ENCODE results near the gene HEPH.
"Not testable (repeated sequence)": the region's sequence is repeated elsewhere in the genome, so short reads cannot be mapped to it uniquely, and the experiment has no call there.

Gene HEPH, protein sequence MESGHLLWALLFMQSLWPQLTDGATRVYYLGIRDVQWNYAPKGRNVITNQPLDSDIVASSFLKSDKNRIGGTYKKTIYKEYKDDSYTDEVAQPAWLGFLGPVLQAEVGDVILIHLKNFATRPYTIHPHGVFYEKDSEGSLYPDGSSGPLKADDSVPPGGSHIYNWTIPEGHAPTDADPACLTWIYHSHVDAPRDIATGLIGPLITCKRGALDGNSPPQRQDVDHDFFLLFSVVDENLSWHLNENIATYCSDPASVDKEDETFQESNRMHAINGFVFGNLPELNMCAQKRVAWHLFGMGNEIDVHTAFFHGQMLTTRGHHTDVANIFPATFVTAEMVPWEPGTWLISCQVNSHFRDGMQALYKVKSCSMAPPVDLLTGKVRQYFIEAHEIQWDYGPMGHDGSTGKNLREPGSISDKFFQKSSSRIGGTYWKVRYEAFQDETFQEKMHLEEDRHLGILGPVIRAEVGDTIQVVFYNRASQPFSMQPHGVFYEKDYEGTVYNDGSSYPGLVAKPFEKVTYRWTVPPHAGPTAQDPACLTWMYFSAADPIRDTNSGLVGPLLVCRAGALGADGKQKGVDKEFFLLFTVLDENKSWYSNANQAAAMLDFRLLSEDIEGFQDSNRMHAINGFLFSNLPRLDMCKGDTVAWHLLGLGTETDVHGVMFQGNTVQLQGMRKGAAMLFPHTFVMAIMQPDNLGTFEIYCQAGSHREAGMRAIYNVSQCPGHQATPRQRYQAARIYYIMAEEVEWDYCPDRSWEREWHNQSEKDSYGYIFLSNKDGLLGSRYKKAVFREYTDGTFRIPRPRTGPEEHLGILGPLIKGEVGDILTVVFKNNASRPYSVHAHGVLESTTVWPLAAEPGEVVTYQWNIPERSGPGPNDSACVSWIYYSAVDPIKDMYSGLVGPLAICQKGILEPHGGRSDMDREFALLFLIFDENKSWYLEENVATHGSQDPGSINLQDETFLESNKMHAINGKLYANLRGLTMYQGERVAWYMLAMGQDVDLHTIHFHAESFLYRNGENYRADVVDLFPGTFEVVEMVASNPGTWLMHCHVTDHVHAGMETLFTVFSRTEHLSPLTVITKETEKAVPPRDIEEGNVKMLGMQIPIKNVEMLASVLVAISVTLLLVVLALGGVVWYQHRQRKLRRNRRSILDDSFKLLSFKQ

DNA sequence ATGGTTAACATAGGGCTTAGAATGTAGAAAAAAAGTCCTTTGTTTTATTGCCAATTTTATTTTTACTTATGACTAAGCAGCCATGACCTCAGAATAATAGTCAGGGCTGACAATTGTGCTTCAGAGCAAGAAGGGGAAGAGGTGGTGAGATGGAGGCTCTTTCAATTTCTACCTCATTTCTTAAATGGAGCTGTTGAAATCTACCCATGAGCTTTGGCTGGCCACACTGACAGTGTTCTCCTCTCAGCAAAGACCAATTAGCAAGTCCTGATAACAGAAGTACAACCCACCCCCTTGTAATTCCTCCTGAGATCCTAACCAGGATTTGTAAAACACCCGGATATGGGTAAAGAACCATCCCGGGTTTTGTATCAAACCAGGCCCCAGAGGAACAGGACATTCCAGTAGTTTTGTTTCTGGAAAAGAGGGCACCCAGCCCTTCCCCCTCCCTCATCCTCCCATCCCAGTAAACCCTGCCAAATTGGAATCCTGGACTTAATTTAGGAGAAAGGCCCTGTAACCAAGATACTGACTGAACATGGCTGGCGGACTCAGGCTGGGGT is at the start of gene HEPH:
Gene HEPH, plus strand, starts transcription at position 399 of the 563 bp plus-strand sequence. CDS start 6,324 bp downstream, outside the sequence.
- no peak for DNase-seq

DNA sequence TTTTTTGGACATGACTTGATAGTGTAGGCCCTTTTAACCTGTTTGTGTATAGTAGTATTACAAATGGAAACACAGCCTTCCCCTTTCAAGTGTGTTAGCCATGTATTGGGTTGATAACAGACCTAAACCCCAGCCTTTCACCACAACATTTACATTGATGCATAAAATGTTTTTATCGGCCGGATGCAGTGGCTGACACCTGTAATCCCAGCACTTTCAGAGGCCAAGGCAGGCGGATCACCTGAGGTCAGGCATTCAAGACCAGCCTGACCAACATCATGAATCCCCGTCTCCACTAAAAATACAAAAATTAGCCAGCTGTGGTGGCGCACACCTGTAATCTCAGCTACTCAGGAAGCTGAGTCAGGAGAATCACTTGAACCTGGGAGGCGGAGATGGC is 45.3 kb upstream of the HEPH start:
- DNase-seq: not testable (repeated sequence)

DNA sequence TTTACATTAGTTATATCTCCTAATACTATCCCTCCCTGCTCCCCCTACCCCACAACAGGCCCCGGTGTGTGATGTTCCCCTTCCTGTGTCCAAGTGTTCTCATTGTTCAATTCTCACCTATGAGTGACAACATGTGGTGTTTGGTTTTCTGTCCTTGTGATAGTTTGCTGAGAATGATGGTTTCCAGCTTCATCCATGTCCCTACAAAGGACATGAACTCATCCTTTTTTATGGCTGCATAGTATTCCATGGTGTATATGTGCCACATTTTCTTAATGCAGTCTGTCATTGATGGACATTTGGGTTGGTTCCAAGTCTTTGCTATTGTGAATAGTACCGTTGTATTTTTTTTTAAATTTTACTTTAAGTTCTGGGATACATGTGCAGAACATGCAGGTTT is 42.7 kb upstream of the HEPH start:
- not testable (repeated sequence) for DNase-seq

DNA sequence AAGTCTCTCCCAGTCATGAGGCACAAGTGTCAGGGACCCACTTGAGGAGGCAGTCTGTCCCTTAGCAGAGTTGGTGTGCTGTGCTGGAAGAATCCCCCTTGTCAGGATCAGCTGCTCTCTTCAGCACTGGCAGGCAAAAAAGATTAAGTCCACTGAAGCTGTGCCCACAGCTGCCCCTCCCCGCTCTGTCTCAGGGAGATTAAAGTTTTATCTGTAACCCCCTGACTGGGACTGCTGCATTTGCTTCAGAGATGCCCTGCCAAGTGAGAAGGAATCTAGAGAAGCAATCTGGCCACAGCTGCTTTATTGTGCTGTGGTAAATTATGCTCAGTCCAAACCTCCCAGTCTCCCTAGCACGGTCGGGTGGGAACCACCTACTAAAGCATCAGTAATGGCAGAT is 37.4 kb upstream of the HEPH start:
- DNase-seq: no peak

DNA sequence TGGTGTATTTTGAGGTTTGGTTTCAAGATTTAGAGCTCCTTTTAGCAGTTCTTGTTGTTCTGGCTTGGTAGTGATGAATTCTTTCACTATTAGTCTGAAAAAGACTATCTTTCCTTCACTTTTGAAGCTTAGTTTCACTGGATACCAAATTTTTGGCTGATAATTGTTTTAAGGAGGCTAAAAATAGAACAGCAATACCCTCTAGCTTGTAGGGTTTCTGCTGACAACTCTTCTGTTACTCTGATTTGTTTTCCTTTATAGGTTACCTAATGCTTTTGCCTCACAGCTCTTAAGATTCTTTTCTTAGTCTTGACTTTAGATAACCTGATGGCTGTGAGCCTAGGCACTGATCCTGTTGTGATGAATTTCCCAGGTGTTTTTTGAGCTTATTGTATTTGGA is 33.6 kb upstream of the HEPH start:
- DNase-seq: no peak

DNA sequence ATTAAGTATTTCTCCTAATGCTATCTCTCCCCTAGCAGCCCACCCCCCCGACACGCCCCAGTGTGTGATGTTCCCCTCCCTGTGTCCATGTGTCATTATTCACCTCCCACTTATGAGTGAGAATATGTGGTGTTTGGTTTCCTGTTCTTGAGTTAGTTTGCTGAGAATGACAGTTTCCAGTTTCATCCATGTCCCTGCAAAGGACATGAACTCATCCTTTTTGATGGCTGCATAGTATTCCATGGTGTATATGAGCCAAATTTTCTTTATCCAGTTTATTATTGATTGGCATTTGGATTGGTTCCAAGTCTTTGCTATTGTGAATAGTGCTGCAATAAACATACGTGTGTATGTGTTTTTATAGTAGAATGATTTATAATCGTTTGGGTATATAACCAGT is 28.8 kb upstream of the HEPH start:
- DNase-seq: not testable (repeated sequence)

DNA sequence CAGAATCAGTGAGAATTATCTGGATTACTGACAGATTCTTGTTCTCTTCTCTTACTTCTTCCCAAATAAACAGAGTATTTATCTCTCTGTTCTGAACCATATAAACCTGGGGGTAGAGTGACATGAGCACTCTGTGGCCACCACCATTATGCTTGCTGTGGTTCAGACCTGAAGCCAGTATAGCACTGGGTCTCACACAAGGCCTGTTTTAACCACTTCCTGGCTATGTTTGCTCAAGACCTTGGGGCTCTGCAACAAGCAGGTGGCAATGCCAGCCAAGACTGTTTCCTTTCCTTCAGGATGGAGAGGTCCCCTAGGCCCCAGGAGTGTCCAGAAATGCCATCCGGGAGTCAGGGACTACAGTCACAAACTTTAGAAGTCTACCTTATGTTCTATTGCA is 21.7 kb upstream of the HEPH start:
- peak; percentile 1 for DNase-seq

DNA sequence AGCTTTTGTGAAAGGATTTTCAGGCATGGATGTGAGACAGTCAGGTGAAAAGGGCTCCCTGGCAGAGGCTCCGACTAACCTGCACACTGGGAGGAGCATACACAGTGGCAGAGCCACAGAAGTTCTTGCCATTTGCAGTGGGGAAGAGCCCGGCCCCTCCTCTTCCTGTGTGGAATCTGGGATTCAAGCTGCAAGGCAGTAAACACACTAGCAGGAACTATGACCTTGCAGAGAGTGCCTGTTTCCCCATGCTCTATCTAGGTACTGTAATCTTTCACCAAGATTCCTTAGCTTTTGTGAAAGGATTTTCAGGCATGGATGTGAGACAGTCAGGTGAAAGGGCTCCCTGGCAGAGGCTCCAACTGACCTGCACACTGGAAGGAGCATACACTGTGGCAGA is 19.8 kb upstream of the HEPH start:
- DNase-seq: no peak

DNA sequence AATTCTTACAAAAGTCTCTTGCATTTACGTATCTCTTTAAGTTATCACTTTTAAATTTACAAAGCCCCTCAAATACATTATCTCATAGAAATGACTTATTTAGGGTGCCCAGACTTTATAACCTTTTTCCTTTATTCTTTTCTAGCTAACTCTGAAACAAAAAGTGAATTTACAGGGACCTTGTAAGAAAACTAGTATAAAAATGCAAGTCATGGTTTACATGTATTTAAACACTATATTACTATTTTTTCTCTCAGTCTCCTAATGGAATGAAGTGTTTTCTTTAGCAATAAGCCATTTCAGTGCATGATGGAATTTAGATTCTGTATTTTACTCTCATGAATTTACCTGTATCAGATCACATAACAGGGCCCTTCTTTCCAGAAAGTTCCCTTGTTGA is 14.5 kb upstream of the HEPH start:
- no peak for DNase-seq

DNA sequence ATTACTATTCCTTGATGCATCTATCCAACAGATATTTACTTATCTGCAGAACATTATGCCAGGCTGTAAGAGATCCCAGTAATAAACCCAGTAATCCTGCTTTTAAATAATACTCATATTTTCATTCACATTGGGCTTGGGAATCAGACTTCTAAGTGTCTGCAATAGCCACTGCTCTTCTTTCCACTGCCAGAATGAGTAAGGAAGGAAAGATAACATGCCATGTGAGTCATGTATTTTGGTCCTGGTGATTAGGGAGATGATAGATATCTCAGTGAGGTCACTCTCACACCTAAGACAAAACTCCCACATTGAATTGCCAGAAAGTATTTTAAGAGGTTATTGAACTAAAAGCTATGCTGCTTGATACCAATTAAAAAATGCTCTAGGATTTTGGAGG is 13.9 kb upstream of the HEPH start:
- DNase-seq: no peak

DNA sequence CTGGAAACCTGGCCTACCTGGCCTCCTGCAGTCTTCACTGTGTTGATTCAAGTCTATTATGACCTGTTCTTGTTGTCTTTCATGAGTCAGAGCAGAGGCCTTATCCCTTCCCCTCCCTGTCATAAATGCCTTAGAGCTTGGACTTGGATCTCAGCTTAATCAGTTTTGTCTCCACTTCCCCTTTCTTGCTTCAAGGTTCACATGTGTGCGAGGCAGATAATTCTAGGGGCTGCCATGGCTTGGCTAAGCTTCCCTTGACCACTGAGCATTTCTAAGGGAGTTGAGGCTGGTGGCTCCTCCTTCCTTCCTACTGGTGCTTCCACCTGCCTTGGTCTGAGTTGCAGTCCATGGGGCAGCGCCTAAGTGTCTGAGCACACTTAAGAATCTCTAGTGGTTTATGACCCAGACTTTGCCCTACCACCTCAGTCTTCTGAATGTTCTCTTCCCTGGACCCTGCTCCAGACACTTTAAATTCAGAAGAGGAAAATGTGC is 1.7 kb upstream of the HEPH start:
- DNase-seq: peak; percentile 2

DNA sequence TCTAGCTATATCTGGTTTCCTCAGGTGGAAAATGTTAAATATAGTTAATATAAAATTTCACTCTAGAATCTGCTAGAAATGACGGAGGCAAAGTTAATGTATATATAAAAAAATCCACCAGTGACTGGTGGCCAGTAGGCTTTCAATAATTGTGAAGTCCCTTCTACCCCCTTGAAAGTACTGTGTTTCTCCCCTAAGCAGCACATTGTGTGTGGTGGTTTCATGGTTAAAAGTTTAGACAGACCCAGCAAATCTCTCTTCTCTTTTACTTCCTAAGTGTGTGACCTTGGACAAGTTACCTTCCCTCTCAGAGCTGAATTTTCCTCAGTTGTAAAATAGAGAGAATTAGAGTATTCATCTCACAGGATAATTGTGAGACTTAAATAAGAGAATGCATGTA is 600 bp upstream of the HEPH start:
- no peak for DNase-seq

DNA sequence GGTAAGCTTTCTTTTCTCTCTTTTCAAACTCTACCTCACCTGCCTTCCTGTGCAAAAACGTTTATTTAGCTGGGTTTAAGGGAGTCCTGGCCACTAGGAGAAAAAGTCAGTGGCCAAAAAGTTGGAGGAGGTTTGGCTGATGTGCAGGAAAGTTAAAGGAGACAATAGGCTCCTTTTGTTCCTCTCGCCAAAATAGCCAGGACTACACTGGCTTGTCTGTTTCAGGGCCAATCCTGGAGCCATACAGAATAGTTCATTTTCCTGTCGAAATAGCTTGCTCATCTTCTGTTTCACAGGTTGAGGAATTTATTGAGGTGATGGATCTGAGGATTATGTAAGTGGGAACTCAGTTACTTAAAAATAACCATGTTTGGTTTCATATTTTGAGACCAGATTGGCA is 423 bp downstream of the HEPH start:
- no peak for DNase-seq

DNA sequence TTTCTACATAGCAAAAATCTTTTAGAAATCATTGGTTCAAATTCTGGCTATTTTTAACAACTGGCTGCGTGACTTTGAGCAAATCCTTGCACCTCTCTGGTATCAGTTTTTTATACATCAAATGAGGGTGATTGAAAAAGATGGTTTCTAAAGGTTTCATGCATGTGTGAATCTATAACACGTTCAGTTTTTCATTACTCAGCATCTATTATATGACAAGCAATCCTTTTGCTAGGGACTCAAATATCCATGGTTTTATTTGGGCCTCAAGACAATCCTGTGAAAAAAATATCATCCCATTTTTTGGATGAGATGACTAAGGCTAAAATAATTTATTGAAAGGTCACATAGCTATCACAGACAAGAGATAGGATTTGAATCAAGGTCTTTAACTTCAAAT is 884 bp downstream of the HEPH start:
- no peak for DNase-seq

DNA sequence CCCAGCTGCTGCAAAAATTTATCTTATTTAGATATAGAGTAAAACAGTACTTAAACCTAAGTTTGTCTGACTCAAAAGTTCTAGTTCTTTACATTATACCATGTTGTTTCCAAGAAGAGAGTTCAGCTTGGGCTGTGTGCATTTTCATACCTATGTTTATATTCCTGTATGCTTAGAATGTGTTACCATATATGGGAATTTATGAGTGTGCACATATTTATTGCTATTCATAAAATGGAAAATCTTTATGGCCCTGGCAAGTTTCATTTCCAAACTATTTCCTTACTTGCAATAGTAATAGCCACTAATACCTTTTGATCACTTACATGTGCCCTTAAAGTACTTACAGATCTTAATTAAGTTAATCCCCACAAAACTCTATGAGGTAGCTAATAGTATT is 2.6 kb downstream of the HEPH start:
- no peak for DNase-seq

DNA sequence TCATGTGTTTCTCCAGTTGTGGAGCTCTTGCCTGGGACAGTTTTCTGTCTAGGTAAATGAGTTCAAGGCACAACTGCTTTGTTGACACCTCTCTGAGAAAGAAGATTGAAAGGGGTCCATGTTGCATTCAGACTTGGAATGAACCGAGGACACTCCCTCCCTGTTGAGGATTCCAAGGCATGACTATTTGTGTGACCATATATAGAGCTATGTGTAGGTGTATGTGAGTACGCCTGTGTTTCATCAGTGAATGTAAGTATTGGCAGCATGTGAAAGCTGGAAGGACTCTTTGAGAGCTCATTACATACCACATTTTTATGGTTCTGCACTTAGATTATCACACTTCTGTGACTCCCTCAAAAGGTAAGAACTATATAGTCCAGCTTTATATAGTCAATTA is 3.4 kb downstream of the HEPH start:
- no peak for DNase-seq

DNA sequence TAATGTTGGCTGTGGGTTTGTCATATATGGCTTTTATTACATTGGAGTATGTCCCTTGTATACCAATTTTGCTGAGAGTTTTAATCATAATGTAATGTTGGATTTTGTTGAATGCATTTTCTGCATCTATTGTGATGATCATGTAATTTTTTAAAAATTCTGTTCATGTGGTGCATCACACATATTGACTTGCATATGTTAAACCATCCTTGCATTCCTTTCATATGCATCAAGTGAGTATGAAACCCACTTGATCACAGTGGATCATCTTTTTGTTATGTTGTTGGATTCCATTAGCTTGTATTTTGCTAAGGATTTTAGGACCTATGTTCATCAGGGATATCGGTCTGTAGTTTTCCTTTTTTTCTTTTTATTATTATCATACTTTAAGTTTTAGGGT is 12.1 kb downstream of the HEPH start:
- no peak for DNase-seq

DNA sequence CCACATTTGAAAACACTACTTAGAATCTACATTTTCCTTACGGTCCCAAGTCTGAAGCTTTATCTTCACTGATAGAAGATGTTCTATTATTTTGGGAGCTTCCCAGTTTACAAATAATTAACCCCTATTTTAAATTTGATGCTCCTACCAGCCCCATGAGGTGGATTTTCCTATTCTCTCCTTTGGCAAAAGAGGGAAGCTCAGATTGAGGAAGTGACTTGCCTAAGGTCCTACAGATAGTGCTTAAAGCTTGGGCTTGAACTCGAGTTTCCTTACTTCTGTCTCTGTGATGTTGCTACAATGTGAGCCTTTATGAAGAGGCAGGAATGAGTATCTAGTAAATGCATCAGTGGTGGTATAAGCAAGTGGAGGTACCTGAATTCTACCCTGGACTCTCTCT is 27.5 kb downstream of the HEPH start:
- no peak for DNase-seq

DNA sequence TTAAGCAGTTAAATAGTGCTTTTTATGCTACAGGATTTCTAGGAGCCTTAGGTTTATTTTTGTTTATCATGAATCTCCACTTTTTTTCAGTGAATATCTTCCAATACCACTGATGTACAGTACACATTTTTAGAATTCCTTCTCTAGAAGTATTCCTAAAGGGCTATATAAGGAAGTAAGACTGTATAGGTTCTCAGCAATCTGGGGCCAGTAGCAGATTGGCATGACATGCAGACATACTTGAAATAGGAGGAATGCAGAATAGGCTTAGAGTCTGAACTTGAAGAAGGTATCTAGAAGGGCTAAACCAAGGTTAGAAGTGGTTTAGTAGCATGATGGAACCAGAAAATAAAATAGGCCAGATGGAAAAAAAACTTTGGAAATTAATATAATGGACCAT is 29.8 kb downstream of the HEPH start:
- no peak for DNase-seq

DNA sequence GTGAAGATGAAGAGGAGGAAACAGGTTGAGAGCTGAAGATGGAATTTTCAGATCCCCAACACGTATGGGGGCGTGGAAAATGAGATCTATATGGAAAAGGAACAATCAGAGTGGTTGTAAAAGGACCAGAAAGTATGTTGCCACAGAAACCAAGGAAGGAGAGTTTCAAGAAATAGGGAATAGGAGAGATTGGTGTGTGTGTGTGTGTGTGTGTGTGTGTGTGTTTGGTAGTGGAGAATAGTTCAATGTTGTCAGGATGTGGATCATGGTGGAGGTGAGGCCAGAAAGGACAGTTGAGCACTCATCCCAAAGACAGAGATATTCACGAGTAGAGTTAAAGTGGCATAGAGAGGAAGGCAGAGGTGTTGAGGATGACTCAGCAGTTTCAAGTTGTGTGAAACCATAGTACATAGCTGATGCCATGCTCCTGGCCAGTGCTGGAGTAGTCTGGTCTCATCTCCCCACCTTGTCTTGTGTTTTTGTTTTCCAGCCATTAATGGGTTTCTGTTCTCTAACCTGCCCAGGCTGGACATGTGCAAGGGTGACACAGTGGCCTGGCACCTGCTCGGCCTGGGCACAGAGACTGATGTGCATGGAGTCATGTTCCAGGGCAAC is 36.1 kb downstream of the HEPH start:
- no peak for DNase-seq

DNA sequence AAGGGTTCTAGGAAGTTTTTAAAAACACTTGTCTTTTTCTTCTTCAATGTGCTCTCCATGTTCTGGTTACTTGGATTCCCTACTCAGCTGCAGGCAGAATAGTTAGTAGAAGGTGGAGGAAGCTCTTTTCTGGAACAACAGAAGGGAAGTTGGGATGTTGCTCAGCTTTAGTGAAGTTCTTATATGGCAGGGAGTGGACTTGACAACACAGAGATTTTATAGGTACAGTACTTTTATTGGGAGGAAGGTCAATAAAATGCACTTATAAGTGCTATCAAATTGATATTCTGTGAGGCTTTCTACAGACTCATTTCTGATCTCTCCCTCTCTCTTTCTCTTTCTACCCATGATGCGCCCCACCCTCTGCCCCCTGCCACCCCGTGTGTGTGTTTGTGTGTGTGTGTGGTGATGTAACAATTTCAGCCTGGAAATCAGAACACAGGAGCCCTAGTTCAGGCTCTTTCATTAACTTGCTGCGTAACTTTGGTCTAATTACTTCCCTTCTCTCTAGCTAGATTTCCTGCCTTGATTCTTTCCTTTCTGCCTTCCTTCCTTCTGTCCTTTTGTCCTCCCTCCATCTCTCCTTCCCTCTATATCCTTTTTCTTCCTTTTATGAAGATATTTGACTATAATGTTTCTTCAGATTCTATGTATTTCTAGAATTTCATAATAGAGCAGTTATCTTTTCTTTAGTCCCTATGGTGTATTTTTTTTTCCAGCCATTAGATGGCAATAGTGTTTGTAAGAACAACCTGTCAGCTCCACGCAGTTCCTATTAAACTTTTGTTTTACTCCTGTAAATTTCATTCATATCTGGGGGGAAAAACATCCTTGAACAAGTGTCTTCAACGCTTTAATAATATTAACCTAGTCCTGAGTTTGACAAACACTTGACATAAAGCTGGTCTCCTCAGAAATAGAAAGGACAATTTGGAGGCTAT is 37.1 kb downstream of the HEPH start:
- peak; percentile 1 for DNase-seq

Data from GF-D8 (cell line).